ENCODE results near the gene AKR7A2.

DNA sequence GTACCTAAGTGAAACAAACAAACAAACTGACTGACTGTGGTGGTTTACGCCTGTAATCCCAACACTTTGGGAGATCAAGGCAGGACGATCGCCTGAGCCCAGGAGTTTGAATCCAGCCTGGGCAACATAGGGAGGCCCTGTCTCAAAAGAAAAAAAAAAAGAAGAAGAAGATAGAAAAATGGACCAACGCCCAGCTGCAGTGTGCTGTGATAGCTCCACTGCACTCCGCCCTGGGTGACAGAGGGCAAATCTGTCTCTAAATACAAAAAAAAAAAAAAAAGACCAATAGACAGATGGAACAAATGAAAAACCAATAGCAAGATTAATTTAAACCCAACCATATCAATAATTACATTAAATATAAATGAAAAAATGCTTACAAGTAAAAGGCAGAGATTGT, 37.3 kb downstream of the AKR7A2 start:
- TF ChIP-seq, protein P1, sequence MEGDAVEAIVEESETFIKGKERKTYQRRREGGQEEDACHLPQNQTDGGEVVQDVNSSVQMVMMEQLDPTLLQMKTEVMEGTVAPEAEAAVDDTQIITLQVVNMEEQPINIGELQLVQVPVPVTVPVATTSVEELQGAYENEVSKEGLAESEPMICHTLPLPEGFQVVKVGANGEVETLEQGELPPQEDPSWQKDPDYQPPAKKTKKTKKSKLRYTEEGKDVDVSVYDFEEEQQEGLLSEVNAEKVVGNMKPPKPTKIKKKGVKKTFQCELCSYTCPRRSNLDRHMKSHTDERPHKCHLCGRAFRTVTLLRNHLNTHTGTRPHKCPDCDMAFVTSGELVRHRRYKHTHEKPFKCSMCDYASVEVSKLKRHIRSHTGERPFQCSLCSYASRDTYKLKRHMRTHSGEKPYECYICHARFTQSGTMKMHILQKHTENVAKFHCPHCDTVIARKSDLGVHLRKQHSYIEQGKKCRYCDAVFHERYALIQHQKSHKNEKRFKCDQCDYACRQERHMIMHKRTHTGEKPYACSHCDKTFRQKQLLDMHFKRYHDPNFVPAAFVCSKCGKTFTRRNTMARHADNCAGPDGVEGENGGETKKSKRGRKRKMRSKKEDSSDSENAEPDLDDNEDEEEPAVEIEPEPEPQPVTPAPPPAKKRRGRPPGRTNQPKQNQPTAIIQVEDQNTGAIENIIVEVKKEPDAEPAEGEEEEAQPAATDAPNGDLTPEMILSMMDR (IDR thresholded peaks at IDR 0.05 in 8 of 11, conservative IDR thresholded peaks at IDR 0.05 in 3 of 11), result no peak
- no peak for TF ChIP-seq POLR2A (IDR thresholded peaks at IDR 0.05)

Data from spleen (tissue), 7 donors.